GM12891 (cell line): ENCODE measurements around the gene TMCC1.

Experiments
- POLR2A ChIP-seq: IDR thresholded peaks from 2 replicates; pipeline ENCODE4 v1.6.1; 2011; ENCODE audit warnings: low read depth, low read length, control low read depth
- POLR2AphosphoS5 ChIP-seq: IDR thresholded peaks from 2 replicates; pipeline ENCODE4 v1.6.1; 2011; ENCODE audit warnings: low read depth, low read length, control low read depth
- SPI1 ChIP-seq: IDR thresholded peaks from 2 replicates; pipeline ENCODE4 v1.6.1; 2011; ENCODE audit warnings: low read depth, low read length, control low read depth
- TAF1 ChIP-seq: IDR thresholded peaks from 2 replicates; pipeline ENCODE4 v1.6.1; 2011; ENCODE audit warnings: low read depth, low read length, control low read depth

DNA sequence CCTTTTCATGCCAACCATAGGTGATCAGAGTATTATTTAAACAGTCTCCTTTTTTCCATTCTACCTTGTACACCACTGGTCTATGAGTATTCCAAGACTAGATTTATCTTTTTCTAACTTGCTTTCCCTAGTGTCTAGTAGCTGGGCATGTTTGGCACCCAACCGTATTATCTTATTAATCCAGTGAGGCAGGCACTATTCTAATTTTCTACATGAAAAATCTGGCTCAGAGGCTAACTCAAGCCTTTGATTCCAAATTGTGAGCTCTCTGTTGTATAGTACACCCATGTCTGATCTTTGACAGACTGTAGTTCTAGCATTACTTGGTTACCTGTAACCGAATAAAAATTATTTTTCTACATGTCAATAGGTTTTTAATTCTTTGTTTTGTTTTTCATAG lies 210.3 kb downstream of the TMCC1 start:
- TF ChIP-seq POLR2A, result no peak
- no peak for TF ChIP-seq POLR2AphosphoS5
- TF ChIP-seq TAF1, result no peak
- no peak for TF ChIP-seq SPI1
